Measurements from ENCODE around the gene SCG3.

- no peak for TF ChIP-seq CTCF (IDR thresholded peaks at IDR 0.05; ENCODE audit: low read length)
- no peak for TF ChIP-seq EZH2 (IDR thresholded peaks at IDR 0.05; ENCODE audit: borderline replicate concordance, low read length)
Measured at GRCh38 chr15:51737522-51738305, 56.4 kb downstream of the SCG3 start, which contains the start of gene LYSMD2.
